Endothelial cell of umbilical vein (primary cell): ENCODE data around the gene HECTD3. TPM values are rescaled to one million over a fixed set of nuclear protein-coding genes. Genes with fewer than 3 reads are reported as not detected.

Source experiments
- BruUV-seq: library from RNA; stranded (reverse); fragments of 400-500 nt; replicated peaks from 2 replicates; lab custom pipeline; 2021; lab: Mats Ljungman, UMichigan
- CTCF ChIA-PET: fragments of 300-600, 350-600 bp; sonication (Branson Sonifier 250); formaldehyde crosslinking; loops from one replicate; lab custom pipeline; 2021; ENCODE audit warnings: antibody characterized with exemption, inconsistent platforms; lab: Charles Lee
- POLR2A ChIA-PET: fragments of 300-600, 350-600 bp; sonication (Branson Sonifier 250); formaldehyde crosslinking; loops from one replicate; lab custom pipeline; 2021; ENCODE audit warnings: antibody characterized with exemption, inconsistent platforms; lab: Charles Lee
- DNase-seq: peaks from one replicate; pipeline ENCODE4 v3.0.0-alpha.2; 2011; ENCODE audit warnings: low read depth, low spot score
- FAIRE-seq: peaks from 2 replicates; lab custom pipeline; 2011; peaks lifted over from hg19 to GRCh38; lab: Jason Lieb, UNC
- H2AFZ ChIP-seq: 2 replicates; pipeline ENCODE4 v1.6.0; 2012; ENCODE audit warnings: low read depth, low read length, control low read depth, inconsistent platforms
- H3K27ac ChIP-seq: 2 replicates; pipeline ENCODE4 v1.5.1; 2011; ENCODE audit warnings: low read depth, mild to moderate bottlenecking, control low read depth, low read length, moderate library complexity; ENCODE audit not compliant: insufficient read depth
- H3K27me3 ChIP-seq, 2 experiments: 2 replicates each; pipeline versions ENCODE4 v1.6.0 to v1.6.1; 2011; ENCODE audit warnings: low read length in 2 of 2, mixed read lengths in 1 of 2; ENCODE audit not compliant: control insufficient read depth in 2 of 2, insufficient read depth in 2 of 2
- H3K36me3 ChIP-seq, 2 experiments: 2 replicates in 1 of 2; 3 replicates in 1 of 2; pipeline ENCODE4 v1.5.1; 2011; ENCODE audit warnings: low read length in 2 of 2, mild to moderate bottlenecking in 1 of 2, moderate library complexity in 1 of 2; ENCODE audit not compliant: control insufficient read depth in 2 of 2, insufficient read depth in 2 of 2; ENCODE audit errors: extremely low read depth in 1 of 2
- H3K4me1 ChIP-seq: 3 replicates; pipeline ENCODE4 v1.5.1; 2011; ENCODE audit warnings: mild to moderate bottlenecking, low read length; ENCODE audit not compliant: control insufficient read depth, insufficient read depth; ENCODE audit errors: extremely low read depth
- H3K4me2 ChIP-seq: 2 replicates; pipeline ENCODE4 v1.6.1; 2011; ENCODE audit warnings: low read length, control low read depth, mixed read lengths; ENCODE audit not compliant: insufficient read depth
- H3K4me3 ChIP-seq, 3 experiments: fragments of 200-600 bp in 1 of 3; sonication (generic), shearing (Covaris generic) in 1 of 3; replicated peaks in 1 of 3; 2 replicates each; pipeline ENCODE4 v1.5.1; 2011 to 2016; ENCODE audit warnings: control low read depth in 3 of 3, low read length in 3 of 3, mild to moderate bottlenecking in 2 of 3, inconsistent platforms in 1 of 3, low read depth in 1 of 3, moderate library complexity in 1 of 3; ENCODE audit not compliant: insufficient read depth in 1 of 3
- H3K79me2 ChIP-seq: 2 replicates; pipeline ENCODE4 v1.6.0; 2012; ENCODE audit warnings: low read length, inconsistent platforms; ENCODE audit not compliant: control insufficient read depth, insufficient read depth
- H3K9ac ChIP-seq: replicated peaks from 2 replicates; pipeline ENCODE3; 2011; ENCODE audit warnings: low read length, control low read depth; ENCODE audit not compliant: insufficient read depth; ENCODE audit errors: extremely low read depth
- H3K9me1 ChIP-seq: replicated peaks from 3 replicates; pipeline ENCODE4 v1.6.0; 2011; ENCODE audit warnings: mild to moderate bottlenecking, low read length; ENCODE audit not compliant: control insufficient read depth, insufficient read depth; ENCODE audit errors: extremely low read depth
- H3K9me3 ChIP-seq: replicated peaks from 2 replicates; pipeline ENCODE4 v1.5.1; 2012; ENCODE audit warnings: low read length, inconsistent platforms; ENCODE audit not compliant: control insufficient read depth, insufficient read depth
- H4K20me1 ChIP-seq: replicated peaks from 2 replicates; pipeline ENCODE3; 2011; ENCODE audit warnings: mild to moderate bottlenecking, low read length; ENCODE audit not compliant: control insufficient read depth, insufficient read depth; ENCODE audit errors: extremely low read depth
- EZH2 ChIP-seq: IDR thresholded peaks from 2 replicates; pipeline ENCODE4 v1.6.1; 2012; ENCODE audit warnings: borderline replicate concordance, low read depth, mild to moderate bottlenecking, moderate library complexity, low read length, inconsistent platforms; ENCODE audit not compliant: severe bottlenecking
- FOS ChIP-seq: IDR thresholded peaks from 2 replicates; pipeline ENCODE4 v1.6.1; 2011; ENCODE audit warnings: mild to moderate bottlenecking, low read length, moderate library complexity, borderline replicate concordance; ENCODE audit not compliant: insufficient read depth
- GATA2 ChIP-seq: IDR thresholded peaks from 2 replicates; pipeline ENCODE4 v1.7.0; 2011; ENCODE audit warnings: low read depth, mild to moderate bottlenecking, moderate library complexity, mixed read lengths, low read length; ENCODE audit not compliant: insufficient read length, insufficient read depth
- JUN ChIP-seq: IDR thresholded peaks from 2 replicates; pipeline ENCODE4 v1.6.1; 2011; ENCODE audit warnings: borderline replicate concordance, low read depth; ENCODE audit not compliant: insufficient read length, insufficient read depth
- MYC ChIP-seq: IDR thresholded peaks from one replicate; pipeline ENCODE4 v1.6.1; 2011; ENCODE audit warnings: mild to moderate bottlenecking, low read depth, low read length
- POLR2A ChIP-seq: IDR thresholded peaks from 2 replicates; pipeline ENCODE4 v1.6.1; 2012; ENCODE audit warnings: low read depth, mild to moderate bottlenecking, control low read depth, low read length
- POLR2AphosphoS5 ChIP-seq: IDR thresholded peaks from 2 replicates; pipeline ENCODE4 v1.6.1; 2012; ENCODE audit warnings: low read depth, mild to moderate bottlenecking, control low read depth, low read length, moderate library complexity; ENCODE audit not compliant: insufficient read depth
- dilution Hi-C: fragments of 300-500 bp; cut with MboI; formaldehyde crosslinking; loops from one replicate; pipeline ENCODE4 v1.15.0; 2019; ENCODE audit warnings: low sequenced_read_pairs; ENCODE audit not compliant: extremely low pct_ligation_motif_present
- intact Hi-C: fragments of 100-400 bp; cut with micrococcal nuclease; formaldehyde crosslinking; loops from one replicate; pipeline ENCODE4 v1.10.0; 2022
- polyA plus RNA-seq, 4 experiments: library from polyadenylated mRNA; depleted of rRNA in 3 of 4; stranded (reverse) in 3 of 4; unstranded in 1 of 4; fragments of >200 nt; gene quantifications; 2 replicates each; pipeline versions ENCODE4 v1.2.1 to v1.2.3, GENCODE V29; 2011 to 2012; ENCODE audit warnings: missing spikeins in 1 of 4
- total RNA-seq: library from RNA; stranded (reverse); gene quantifications from 2 replicates; pipeline ENCODE4 v1.2.3, GENCODE V29; 2021
- TF ChIP-seq, protein P1 (sequence below): IDR thresholded peaks from 2 replicates; pipeline ENCODE4 v1.6.1; 2011; ENCODE audit not compliant: insufficient read depth, insufficient read length
- TF ChIP-seq, protein P2 (sequence below), 2 donors: IDR thresholded peaks; 1 replicate in 1 of 2; 2 replicates in 1 of 2; pipeline ENCODE4 v1.5.1; 2011; ENCODE audit warnings: low read length in 2 of 2, mild to moderate bottlenecking in 2 of 2, moderate library complexity in 2 of 2, control low read depth in 1 of 2, inconsistent platforms in 1 of 2, low read depth in 1 of 2; ENCODE audit not compliant: insufficient read depth in 1 of 2; ENCODE audit errors: extremely low read depth in 1 of 2

HECTD3 gene
- total and polyA plus RNA-seq, 2 donors (not counting 3 experiments of a cell fraction or from before 2014, with no cell fraction given): 80.0 to 114 TPM

- H3K9me3 ChIP-seq: no peaks in the 10 kb centered on the region
- no peaks in the 10 kb centered on the region for H3K9me1 ChIP-seq
- H4K20me1 ChIP-seq: no peaks in the 10 kb centered on the region
- no peaks in the 10 kb centered on the region for H3K79me2 ChIP-seq
- H3K4me2 ChIP-seq: no peak overlapping the region
- dilution Hi-C loops: no loop called here
- H2AFZ ChIP-seq: no peak overlapping the region
- H3K27ac ChIP-seq: no peak overlapping the region
- H3K36me3 ChIP-seq: no peaks in the 10 kb centered on the region
- DNase-seq (no peak), FAIRE-seq (no peak)
- no peaks in the 10 kb centered on the region for H3K27me3 ChIP-seq
- ChIA-PET CTCF (interaction anchor here (1.2 kb wide), 1 partner anchor 71 kb away, joined by 3 read pairs; no protein-coding TSS in a partner anchor), POLR2A (no interaction called here)
- no peak overlapping the region for H3K4me3 ChIP-seq
- TF ChIP-seq JUN (no peak), EZH2 (no peak), POLR2AphosphoS5 (no peak), GATA2 (no peak), POLR2A (no peak), MYC (no peak), FOS (no peak)
- TF ChIP-seq, protein P1, sequence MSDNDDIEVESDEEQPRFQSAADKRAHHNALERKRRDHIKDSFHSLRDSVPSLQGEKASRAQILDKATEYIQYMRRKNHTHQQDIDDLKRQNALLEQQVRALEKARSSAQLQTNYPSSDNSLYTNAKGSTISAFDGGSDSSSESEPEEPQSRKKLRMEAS: no peak
- TF ChIP-seq, protein P2, sequence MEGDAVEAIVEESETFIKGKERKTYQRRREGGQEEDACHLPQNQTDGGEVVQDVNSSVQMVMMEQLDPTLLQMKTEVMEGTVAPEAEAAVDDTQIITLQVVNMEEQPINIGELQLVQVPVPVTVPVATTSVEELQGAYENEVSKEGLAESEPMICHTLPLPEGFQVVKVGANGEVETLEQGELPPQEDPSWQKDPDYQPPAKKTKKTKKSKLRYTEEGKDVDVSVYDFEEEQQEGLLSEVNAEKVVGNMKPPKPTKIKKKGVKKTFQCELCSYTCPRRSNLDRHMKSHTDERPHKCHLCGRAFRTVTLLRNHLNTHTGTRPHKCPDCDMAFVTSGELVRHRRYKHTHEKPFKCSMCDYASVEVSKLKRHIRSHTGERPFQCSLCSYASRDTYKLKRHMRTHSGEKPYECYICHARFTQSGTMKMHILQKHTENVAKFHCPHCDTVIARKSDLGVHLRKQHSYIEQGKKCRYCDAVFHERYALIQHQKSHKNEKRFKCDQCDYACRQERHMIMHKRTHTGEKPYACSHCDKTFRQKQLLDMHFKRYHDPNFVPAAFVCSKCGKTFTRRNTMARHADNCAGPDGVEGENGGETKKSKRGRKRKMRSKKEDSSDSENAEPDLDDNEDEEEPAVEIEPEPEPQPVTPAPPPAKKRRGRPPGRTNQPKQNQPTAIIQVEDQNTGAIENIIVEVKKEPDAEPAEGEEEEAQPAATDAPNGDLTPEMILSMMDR (IDR thresholded peaks at IDR 0.05; ENCODE audit: extremely low read depth in 1 of 2, insufficient read depth in 1 of 2, low read depth in 1 of 2, low read length in 2 of 2): no peak
- no peak overlapping the region for H3K9ac ChIP-seq
- intact Hi-C loops: no loop called here
- no peaks in the 10 kb centered on the region for H3K4me1 ChIP-seq
- BruUV-seq: no TSS peak
Observed at GRCh38 chr1:44995467-44996238, 15.5 kb downstream of the HECTD3 start.
